SU-DHL-6 (cell line): ENCODE results near the gene GARRE1.
A peak's percentile ranks its signal among the peaks of the same experiment; 100 is the strongest.

Experiments
- H2AFZ ChIP-seq: fragments of 200-600 bp; sonication (generic); 2 replicates; pipeline ENCODE4 v1.6.1; 2014; ENCODE audit warnings: low read depth, mild to moderate bottlenecking, moderate library complexity, mixed read lengths, antibody characterized with exemption, low read length; ENCODE audit not compliant: severe bottlenecking
- H3F3A ChIP-seq: fragments of 200-600 bp; shearing (Covaris generic); 2 replicates; pipeline ENCODE4 v1.6.0; 2016; ENCODE audit warnings: antibody characterized with exemption, mild to moderate bottlenecking; ENCODE audit not compliant: insufficient read depth
- H3K27ac ChIP-seq: fragments of 200-600 bp; sonication (generic); 2 replicates; pipeline ENCODE4 v1.5.1; 2016; ENCODE audit warnings: low read depth, mild to moderate bottlenecking, low read length, moderate library complexity, mixed read lengths
- H3K27me3 ChIP-seq: fragments of 200-600 bp; sonication (generic), shearing (Covaris generic); 2 replicates; pipeline ENCODE4 v1.6.0; 2014; ENCODE audit warnings: mild to moderate bottlenecking, low read length
- H3K36me3 ChIP-seq: fragments of 200-600 bp; sonication (generic); 2 replicates; pipeline ENCODE4 v1.6.1; 2014; ENCODE audit warnings: mild to moderate bottlenecking, low read length, mixed read lengths
- H3K4me2 ChIP-seq: fragments of 300-600, 200-600 bp; shearing (Covaris generic), sonication (generic); 2 replicates; pipeline ENCODE4 v1.6.0; 2014; ENCODE audit warnings: low read length, low read depth, mild to moderate bottlenecking; ENCODE audit not compliant: poor library complexity, severe bottlenecking
- H3K4me3 ChIP-seq: fragments of 200-600 bp; sonication (generic); 2 replicates; pipeline ENCODE4 v1.5.1; 2014; ENCODE audit warnings: antibody characterized with exemption, low read length, mild to moderate bottlenecking, mixed read lengths; ENCODE audit not compliant: insufficient read depth, poor library complexity, severe bottlenecking
- H3K79me2 ChIP-seq: fragments of 200-600 bp; sonication (generic); 2 replicates; pipeline ENCODE4 v1.6.1; 2014; ENCODE audit warnings: mild to moderate bottlenecking, low read length, moderate library complexity; ENCODE audit not compliant: insufficient read depth
- H3K9ac ChIP-seq: fragments of 200-600 bp; sonication (generic); 2 replicates; pipeline ENCODE4 v1.7.0; 2014; ENCODE audit warnings: mild to moderate bottlenecking, low read length
- H3K9me2 ChIP-seq: fragments of 200-600 bp; sonication (generic); replicated peaks from 2 replicates; pipeline ENCODE4 v1.6.1; 2014; ENCODE audit warnings: low read length; ENCODE audit not compliant: insufficient read depth
- H3K9me3 ChIP-seq: fragments of 200-600 bp; sonication (generic); 2 replicates; pipeline ENCODE4 v1.6.1; 2014; ENCODE audit warnings: low read length, mixed read lengths; ENCODE audit not compliant: insufficient read depth
- H4K20me1 ChIP-seq: fragments of 200-600 bp; sonication (generic); 2 replicates; pipeline ENCODE4 v1.6.1; 2014; ENCODE audit warnings: low read depth, mild to moderate bottlenecking, antibody characterized with exemption, low read length, moderate library complexity, mixed read lengths
- EZH2phosphoT487 ChIP-seq: fragments of 200-600 bp; sonication (generic), shearing (Covaris generic); conservative IDR thresholded peaks from 2 replicates; pipeline ENCODE4 v1.6.1; 2018; ENCODE audit warnings: mild to moderate bottlenecking, antibody characterized with exemption, low read length, moderate library complexity, mixed read lengths
- TF ChIP-seq, protein P1 (sequence below): fragments of 200-600 bp; sonication (generic); IDR thresholded peaks from one replicate; pipeline ENCODE4 v1.5.1; 2017; ENCODE audit warnings: antibody characterized with exemption, mild to moderate bottlenecking, low read length, moderate library complexity; ENCODE audit not compliant: insufficient read depth, poor library complexity, severe bottlenecking

Gene GARRE1

DNA sequence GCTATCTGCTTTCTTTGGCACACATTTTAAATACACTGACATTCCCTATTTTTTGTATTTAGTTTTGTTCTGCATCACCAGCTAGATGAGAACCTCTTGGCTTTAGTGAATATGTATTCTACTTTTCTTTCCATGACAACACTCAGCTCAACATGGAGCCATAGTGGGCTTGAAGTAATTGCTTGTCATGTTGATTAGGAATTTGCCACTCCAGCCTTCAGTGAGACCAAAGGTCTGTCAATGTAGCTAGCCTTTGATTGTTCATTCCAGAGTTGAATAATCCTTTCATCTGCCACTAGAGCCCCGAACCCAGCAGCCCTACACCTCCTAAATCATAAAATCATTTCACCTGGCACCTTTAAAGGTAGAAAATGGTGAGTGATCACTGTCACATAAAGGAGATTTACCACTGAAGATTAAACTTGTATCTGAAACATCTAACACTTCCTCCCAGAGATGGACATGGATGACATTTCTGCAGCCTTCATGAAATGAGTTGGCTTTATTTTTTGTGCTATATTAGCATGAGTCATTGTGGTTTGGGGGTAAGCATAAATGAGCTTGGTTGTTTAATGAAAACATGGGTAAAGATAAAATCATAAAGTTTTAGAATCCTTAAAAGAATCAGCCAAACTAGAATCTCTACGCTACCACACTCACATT, 29.2 kb upstream of the GARRE1 start:
- H3K36me3 ChIP-seq: peaks cover 81% of the 10 kb centered on the region
- peaks cover 25% of the 10 kb centered on the region for H3K79me2 ChIP-seq
- no peaks in the 10 kb centered on the region for H3K9me3 ChIP-seq
- peaks cover 23% of the 10 kb centered on the region; the same call in 1 of the 2 replicates for H3F3A ChIP-seq
- TF ChIP-seq, protein P1, sequence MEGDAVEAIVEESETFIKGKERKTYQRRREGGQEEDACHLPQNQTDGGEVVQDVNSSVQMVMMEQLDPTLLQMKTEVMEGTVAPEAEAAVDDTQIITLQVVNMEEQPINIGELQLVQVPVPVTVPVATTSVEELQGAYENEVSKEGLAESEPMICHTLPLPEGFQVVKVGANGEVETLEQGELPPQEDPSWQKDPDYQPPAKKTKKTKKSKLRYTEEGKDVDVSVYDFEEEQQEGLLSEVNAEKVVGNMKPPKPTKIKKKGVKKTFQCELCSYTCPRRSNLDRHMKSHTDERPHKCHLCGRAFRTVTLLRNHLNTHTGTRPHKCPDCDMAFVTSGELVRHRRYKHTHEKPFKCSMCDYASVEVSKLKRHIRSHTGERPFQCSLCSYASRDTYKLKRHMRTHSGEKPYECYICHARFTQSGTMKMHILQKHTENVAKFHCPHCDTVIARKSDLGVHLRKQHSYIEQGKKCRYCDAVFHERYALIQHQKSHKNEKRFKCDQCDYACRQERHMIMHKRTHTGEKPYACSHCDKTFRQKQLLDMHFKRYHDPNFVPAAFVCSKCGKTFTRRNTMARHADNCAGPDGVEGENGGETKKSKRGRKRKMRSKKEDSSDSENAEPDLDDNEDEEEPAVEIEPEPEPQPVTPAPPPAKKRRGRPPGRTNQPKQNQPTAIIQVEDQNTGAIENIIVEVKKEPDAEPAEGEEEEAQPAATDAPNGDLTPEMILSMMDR: no peak
- TF ChIP-seq EZH2phosphoT487: no peak
- no peak overlapping the region for H2AFZ ChIP-seq
- no peak overlapping the region for H3K4me3 ChIP-seq
- H3K27me3 ChIP-seq: no peaks in the 10 kb centered on the region
- no peak overlapping the region for H3K9ac ChIP-seq
- H4K20me1 ChIP-seq: peaks cover 3% of the 10 kb centered on the region; the same call in 1 of the 2 replicates
- H3K4me2 ChIP-seq: no peak overlapping the region
- H3K9me2 ChIP-seq: no peaks in the 10 kb centered on the region
- no peak overlapping the region for H3K27ac ChIP-seq

DNA sequence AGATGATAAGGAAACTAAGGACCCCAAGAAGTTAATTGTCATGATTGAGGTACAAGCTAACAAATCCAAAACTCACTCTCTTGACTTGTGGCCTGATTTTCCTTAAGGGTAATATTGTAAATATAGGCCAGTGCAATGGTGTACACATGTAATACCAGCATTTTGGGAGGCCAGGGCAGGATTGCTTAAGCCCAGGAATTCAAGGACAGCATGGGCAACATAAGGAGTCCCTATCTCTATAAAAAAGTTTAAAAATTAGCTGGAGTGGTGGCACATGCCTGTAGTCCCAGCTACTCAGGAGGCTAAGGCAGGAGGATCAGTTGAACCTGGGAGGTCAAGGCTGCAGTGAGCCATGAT, 28.7 kb upstream of the GARRE1 start:
- H3K9me3 ChIP-seq: no peaks in the 10 kb centered on the region
- TF ChIP-seq, protein P1: no peak
- TF ChIP-seq EZH2phosphoT487: no peak

DNA sequence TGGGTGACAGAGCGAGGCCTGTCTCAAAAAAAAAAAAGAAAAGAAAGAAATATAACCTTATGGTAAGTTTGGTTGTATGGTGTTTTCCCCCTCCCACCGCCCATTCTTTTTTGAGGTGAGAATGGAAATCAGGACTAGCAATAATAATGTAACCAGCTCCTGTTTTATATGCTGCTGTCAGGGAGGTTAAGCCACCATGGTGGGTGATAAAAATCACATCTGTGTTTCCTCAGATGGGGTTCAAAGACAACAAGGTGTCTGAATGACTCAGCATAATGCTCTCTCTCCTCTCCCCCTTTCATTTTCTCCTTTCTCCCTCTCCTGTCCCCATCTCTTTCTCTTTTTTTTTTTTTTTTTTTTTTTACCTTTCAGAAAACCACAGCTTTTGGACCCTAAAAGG, 28.3 kb upstream of the GARRE1 start:
- no peaks in the 10 kb centered on the region for H3K9me3 ChIP-seq
- no peak for TF ChIP-seq EZH2phosphoT487
- TF ChIP-seq, protein P1: no peak
- 0 out of 2 replicates have a peak overlapping the region, but pooled peaks have one; percentile 10 for H3K27ac ChIP-seq
- peaks cover 3% of the 10 kb centered on the region; the same call in 1 of the 2 replicates for H4K20me1 ChIP-seq
- H3K79me2 ChIP-seq: peaks cover 19% of the 10 kb centered on the region
- H3K4me3 ChIP-seq: no peak overlapping the region
- H2AFZ ChIP-seq: no peak overlapping the region
- H3F3A ChIP-seq: peaks cover 20% of the 10 kb centered on the region; the same call in 1 of the 2 replicates
- no peaks in the 10 kb centered on the region for H3K27me3 ChIP-seq
- no peak overlapping the region for H3K9ac ChIP-seq
- peaks cover 74% of the 10 kb centered on the region for H3K36me3 ChIP-seq
- H3K4me2 ChIP-seq: no peak overlapping the region
- H3K9me2 ChIP-seq: no peaks in the 10 kb centered on the region

More for the DNA sequence above, 28.7 kb upstream of the GARRE1 start:
- no peak overlapping the region for H2AFZ ChIP-seq
- no peaks in the 10 kb centered on the region for H3K27me3 ChIP-seq
- H3K4me2 ChIP-seq: no peak overlapping the region
- no peak overlapping the region for H3K27ac ChIP-seq
- peaks cover 3% of the 10 kb centered on the region; the same call in 1 of the 2 replicates for H4K20me1 ChIP-seq
- H3K4me3 ChIP-seq: no peak overlapping the region
- H3K79me2 ChIP-seq: peaks cover 23% of the 10 kb centered on the region
- peaks cover 78% of the 10 kb centered on the region for H3K36me3 ChIP-seq
- H3K9ac ChIP-seq: no peak overlapping the region
- H3K9me2 ChIP-seq: no peaks in the 10 kb centered on the region
- peaks cover 20% of the 10 kb centered on the region; the same call in 1 of the 2 replicates for H3F3A ChIP-seq
